HCT116 (cell line): ENCODE measurements around the gene URM1. TPM values are rescaled to one million over a fixed set of nuclear protein-coding genes. Genes with fewer than 3 reads are reported as not detected.

Experiments used
- ATAC-seq: fragments of 200-7000 bp; cut with Tn5 transposase; 2 replicates; pipeline ENCODE4 v1.9.1; 2020; ENCODE audit warnings: mild to moderate bottlenecking, moderate library complexity
- BruUV-seq: library from RNA; stranded (reverse); fragments of 400-500 nt; replicated peaks from 2 replicates; lab custom pipeline; 2021; lab: Mats Ljungman, UMichigan
- CTCF ChIA-PET: fragments of 300-600 bp; sonication (Branson Sonifier 250); formaldehyde crosslinking; loops from one replicate; lab custom pipeline; 2021; ENCODE audit warnings: antibody characterized with exemption; lab: Charles Lee
- POLR2A ChIA-PET: fragments of 300-600, 350-600 bp; sonication (Branson Sonifier 250); formaldehyde crosslinking; loops from one replicate; lab custom pipeline; 2021; ENCODE audit warnings: antibody characterized with exemption; lab: Charles Lee
- RAD21 ChIA-PET, 2 experiments: fragments of 300-600 bp; sonication (Branson Sonifier 250); formaldehyde crosslinking; loops; one replicate each; lab custom pipeline; 2023; ENCODE audit warnings: low total read pairs in 2 of 2; ENCODE audit not compliant: uncharacterized antibody in 2 of 2, unreplicated experiment in 2 of 2, low non-redundant PET in 1 of 2; lab: Charles Lee
- DNase-seq: peaks from one replicate; pipeline ENCODE4 v3.0.0-alpha.2; 2010; ENCODE audit warnings: low read depth, low spot score
- H2AFZ ChIP-seq: fragments of 200-600 bp; shearing (Covaris generic), sonication (generic); 2 replicates; pipeline ENCODE4 v1.6.1; 2017; ENCODE audit warnings: low read depth, mixed run types, mixed read lengths, antibody characterized with exemption, low read length; ENCODE audit not compliant: poor library complexity, severe bottlenecking
- H3K27ac ChIP-seq: 2 replicates; pipeline ENCODE4 v1.5.1; 2012; ENCODE audit warnings: low read depth, low read length
- H3K27me3 ChIP-seq: fragments of 200-600 bp; sonication (generic); 2 replicates; pipeline ENCODE4 v1.6.1; 2016; ENCODE audit warnings: mixed run types, low read length, mixed read lengths; ENCODE audit not compliant: insufficient read depth
- H3K36me3 ChIP-seq, 2 experiments: fragments of 200-500 bp in 1 of 2; fragments of 200-600 bp in 1 of 2; sonication (Bioruptor generic) in 1 of 2; sonication (generic) in 1 of 2; 2 replicates each; pipeline versions ENCODE4 v1.5.1 to v1.6.1; 2014 to 2016; ENCODE audit warnings: low read length in 2 of 2, inconsistent platforms in 1 of 2, mixed read lengths in 1 of 2, mixed run types in 1 of 2; ENCODE audit not compliant: insufficient read depth in 2 of 2, control insufficient read depth in 1 of 2
- H3K4me1 ChIP-seq, 2 experiments: fragments of 200-600 bp in 1 of 2; sonication (generic) in 1 of 2; 2 replicates each; pipeline versions ENCODE4 v1.5.1 to v1.6.1; 2012 to 2017; ENCODE audit warnings: low read length in 2 of 2, inconsistent platforms in 1 of 2, mild to moderate bottlenecking in 1 of 2, mixed read lengths in 1 of 2, mixed run types in 1 of 2, moderate library complexity in 1 of 2; ENCODE audit not compliant: insufficient read depth in 2 of 2, control insufficient read depth in 1 of 2
- H3K4me2 ChIP-seq: fragments of 200-600 bp; sonication (generic); 2 replicates; pipeline ENCODE4 v1.6.1; 2017; ENCODE audit warnings: mixed run types, low read length, mixed read lengths
- H3K4me3 ChIP-seq, 2 experiments: fragments of 200-600 bp in 1 of 2; sonication (generic) in 1 of 2; replicated peaks in 1 of 2; 2 replicates each; pipeline ENCODE4 v1.5.1; 2011 to 2016; ENCODE audit warnings: low read length in 2 of 2, control low read depth in 1 of 2, low read depth in 1 of 2, mild to moderate bottlenecking in 1 of 2, mixed read lengths in 1 of 2, mixed run types in 1 of 2
- H3K79me2 ChIP-seq: fragments of 200-600 bp; sonication (generic); 2 replicates; pipeline ENCODE4 v1.6.1; 2017; ENCODE audit warnings: mild to moderate bottlenecking, mixed run types, low read length, moderate library complexity, mixed read lengths; ENCODE audit not compliant: insufficient read depth
- H3K9ac ChIP-seq: fragments of 200-600 bp; sonication (generic); 2 replicates; pipeline ENCODE4 v1.6.1; 2016; ENCODE audit warnings: low read length, mixed read lengths
- H3K9me2 ChIP-seq: fragments of 200-600 bp; sonication (generic), shearing (Covaris generic); 2 replicates; pipeline ENCODE4 v1.6.1; 2017; ENCODE audit warnings: mixed run types, mild to moderate bottlenecking, moderate library complexity; ENCODE audit not compliant: insufficient read depth
- H3K9me3 ChIP-seq, 2 experiments: fragments of 200-500 bp in 1 of 2; fragments of 200-600 bp in 1 of 2; sonication (Bioruptor generic) in 1 of 2; sonication (generic) in 1 of 2; 2 replicates each; pipeline ENCODE4 v1.6.1; 2014 to 2017; ENCODE audit warnings: low read length in 2 of 2, mixed read lengths in 2 of 2, inconsistent platforms in 1 of 2, low read depth in 1 of 2, mild to moderate bottlenecking in 1 of 2, mixed run types in 1 of 2, moderate library complexity in 1 of 2; ENCODE audit not compliant: control insufficient read depth in 1 of 2, insufficient read depth in 1 of 2
- H4K20me1 ChIP-seq: fragments of 200-600 bp; sonication (generic), shearing (Covaris generic); 2 replicates; pipeline ENCODE4 v1.6.1; 2017; ENCODE audit warnings: mixed run types, mild to moderate bottlenecking, moderate library complexity; ENCODE audit not compliant: insufficient read depth
- EZH2 ChIP-seq: fragments of 200-600 bp; sonication (generic); IDR thresholded peaks from 2 replicates; pipeline ENCODE4 v1.6.1; 2017; ENCODE audit warnings: antibody characterized with exemption, mixed run types
- EZH2phosphoT487 ChIP-seq: fragments of 200-600 bp; IDR thresholded peaks from 2 replicates; pipeline ENCODE4 v1.6.1; 2018; ENCODE audit warnings: antibody characterized with exemption, borderline replicate concordance
- JUND ChIP-seq: IDR thresholded peaks from 2 replicates; pipeline ENCODE4 v1.6.1; 2012
- MAX ChIP-seq: IDR thresholded peaks from 2 replicates; pipeline ENCODE4 v1.6.1; 2012
- POLR2AphosphoS5 ChIP-seq: IDR thresholded peaks from 2 replicates; pipeline ENCODE4 v1.6.1; 2011; ENCODE audit warnings: mild to moderate bottlenecking, low read depth, low read length, moderate library complexity
- TCF7L2 ChIP-seq: IDR thresholded peaks from 2 replicates; pipeline ENCODE4 v1.7.0; 2011; ENCODE audit warnings: borderline replicate concordance, inconsistent platforms; ENCODE audit not compliant: insufficient read depth, insufficient read length; ENCODE audit errors: extremely low read depth
- YY1 ChIP-seq: IDR thresholded peaks from 2 replicates; pipeline ENCODE4 v1.6.1; 2011; ENCODE audit warnings: low read length, low read depth, moderate library complexity, mild to moderate bottlenecking; ENCODE audit not compliant: insufficient replicate concordance; ENCODE audit errors: extremely low read depth
- intact Hi-C: fragments of 100-400 bp; cut with micrococcal nuclease; formaldehyde crosslinking; loops from 2 replicates; pipeline ENCODE4 v1.10.0; 2022
- total RNA-seq: library from RNA; stranded (reverse); gene quantifications from one replicate; pipeline ENCODE4 v1.2.1, GENCODE V29; 2021; ENCODE audit not compliant: unreplicated experiment

Gene URM1
- total RNA-seq, 1 experiment from 2014 or later = 51.6 TPM

GRCh38 chr9:128339761-128340690 is 31.1 kb upstream of the URM1 start, which contains the start of gene SLC27A4:
Gene SLC27A4 (plus strand): TSS chr9:128340527. CDS start chr9:128343133, 2,606 bp downstream.
- peak; percentile 87 for ATAC-seq
- peak; percentile 60 for TF ChIP-seq YY1
- TF ChIP-seq TCF7L2 = peak; percentile 56
- TF ChIP-seq EZH2phosphoT487 = no peak
- TF ChIP-seq EZH2 = no peak
- peak; percentile 28 for TF ChIP-seq POLR2AphosphoS5
- TF ChIP-seq MAX = peak; percentile 79
- TF ChIP-seq JUND = no peak
- RAD21 ChIA-PET = interaction anchor here in 1 of 2 experiments (1.0 kb wide), 1 partner anchor 22 kb away, joined by 3 read pairs; no protein-coding TSS in a partner anchor

More at GRCh38 chr9:128339761-128340690, 31.1 kb upstream of the URM1 start, which contains the start of gene SLC27A4:
- ChIA-PET CTCF (interaction anchor here (0.7 kb wide), 1 partner anchor 47 kb away, joined by 3 read pairs; no protein-coding TSS in a partner anchor), POLR2A (interaction anchor here (0.8 kb wide), 1 partner anchor 31 kb away, joined by 3 read pairs; the partner anchor contains the start of gene URM1)
- Histone ChIP-seq H3K4me2 (peak within 1 kb of the TSS; percentile 97), H3K36me3 (peaks cover 2 to 12% of the 10 kb centered on the region in 2 experiments; a peak in 3 of 4 replicates), H3K9me3 (no peaks in the 10 kb centered on the region), H3K4me3 (peak within 1 kb of the TSS; percentile 84 to 86), H3K9ac (peak within 1 kb of the TSS; percentile 77), H3K27me3 (no peaks in the 10 kb centered on the region), H3K27ac (peak within 1 kb of the TSS; percentile 74), H3K79me2 (peaks cover 10% of the 10 kb centered on the region), H3K9me2 (no peaks in the 10 kb centered on the region), H2AFZ (peak within 1 kb of the TSS; percentile 89), H4K20me1 (no peaks in the 10 kb centered on the region), H3K4me1 (peaks cover 0 to 20% of the 10 kb centered on the region in 2 experiments; a peak in 2 of 4 replicates)
- peak; percentile 71 for DNase-seq
- BruUV-seq = TSS peak; percentile 97
- intact Hi-C loops = loop anchor here (10.0 kb wide), 1 partner anchor 145 kb away; the partner anchor contains the start of gene CIZ1
